Measurements from ENCODE around the gene GRID2.

- TF ChIP-seq CTCF (conservative IDR thresholded peaks at IDR 0.05; ENCODE audit: low read depth, low read length) (no peak), EZH2phosphoT487 (IDR thresholded peaks at IDR 0.05; ENCODE audit: borderline replicate concordance, low read length) (no peak)
Observed at GRCh38 chr4:93319041-93319440, 1015.3 kb downstream of the GRID2 start.
